ENCODE measurements around the gene CMIP.

Gene CMIP

GRCh38 chr16:81526199-81526598 is 81.6 kb downstream of the CMIP start:
- WGBS, 2 experiments, result 94 to 97% methylated on average over 1 to 4 of the region's 4 CpGs
- H3K4me3 ChIP-seq (ENCODE audit: insufficient read depth, low read depth, low read length), result no peak overlapping the region
- no peaks in the 10 kb centered on the region for H3K27me3 ChIP-seq (ENCODE audit: control insufficient read depth, insufficient read depth, low read length, poor library complexity, severe bottlenecking)
- H3K36me3 ChIP-seq (ENCODE audit: control insufficient read depth, insufficient read depth, low read length), result no peaks in the 10 kb centered on the region
- H3K4me1 ChIP-seq (ENCODE audit: control insufficient read depth, insufficient read depth, low read length), result no peaks in the 10 kb centered on the region
- no peak overlapping the region for H3K27ac ChIP-seq (ENCODE audit: insufficient read depth, low read depth, low read length, poor library complexity, severe bottlenecking)
- no peaks in the 10 kb centered on the region for H3K9me3 ChIP-seq (ENCODE audit: control insufficient read depth, low read length)

- no peaks in the 10 kb centered on the region for H3K4me1 ChIP-seq (ENCODE audit: control insufficient read depth, insufficient read depth, low read length)
- H3K36me3 ChIP-seq (ENCODE audit: control insufficient read depth, insufficient read depth, low read length), result no peaks in the 10 kb centered on the region
- WGBS, 2 experiments, result 94 to 96% methylated on average over 9 of the region's 9 CpGs
- no peak overlapping the region for H3K4me3 ChIP-seq (ENCODE audit: insufficient read depth, low read depth, low read length)
- H3K27me3 ChIP-seq (ENCODE audit: control insufficient read depth, insufficient read depth, low read length, poor library complexity, severe bottlenecking), result no peaks in the 10 kb centered on the region
- H3K9me3 ChIP-seq (ENCODE audit: control insufficient read depth, low read length), result no peaks in the 10 kb centered on the region
- H3K27ac ChIP-seq (ENCODE audit: insufficient read depth, low read depth, low read length, poor library complexity, severe bottlenecking), result no peak overlapping the region
Observed at GRCh38 chr16:81526935-81527334, 82.3 kb downstream of the CMIP start.

- H3K9me3 ChIP-seq (ENCODE audit: control insufficient read depth, low read length), result no peaks in the 10 kb centered on the region
- no peaks in the 10 kb centered on the region for H3K27me3 ChIP-seq (ENCODE audit: control insufficient read depth, insufficient read depth, low read length, poor library complexity, severe bottlenecking)
- no peaks in the 10 kb centered on the region for H3K4me1 ChIP-seq (ENCODE audit: control insufficient read depth, insufficient read depth, low read length)
- no peaks in the 10 kb centered on the region for H3K36me3 ChIP-seq (ENCODE audit: control insufficient read depth, insufficient read depth, low read length)
- WGBS, 2 experiments, result 97 to 99% methylated on average over 7 of the region's 7 CpGs
- H3K27ac ChIP-seq (ENCODE audit: insufficient read depth, low read depth, low read length, poor library complexity, severe bottlenecking), result no peak overlapping the region
- no peak overlapping the region for H3K4me3 ChIP-seq (ENCODE audit: insufficient read depth, low read depth, low read length)
Observed at GRCh38 chr16:81527477-81528178, 83.0 kb downstream of the CMIP start.

- Histone ChIP-seq H3K27me3 (ENCODE audit: control insufficient read depth, insufficient read depth, low read length, poor library complexity, severe bottlenecking) (no peaks in the 10 kb centered on the region), H3K27ac (ENCODE audit: insufficient read depth, low read depth, low read length, poor library complexity, severe bottlenecking) (no peak overlapping the region), H3K36me3 (ENCODE audit: control insufficient read depth, insufficient read depth, low read length) (no peaks in the 10 kb centered on the region), H3K4me1 (ENCODE audit: control insufficient read depth, insufficient read depth, low read length) (no peaks in the 10 kb centered on the region), H3K4me3 (ENCODE audit: insufficient read depth, low read depth, low read length) (no peak overlapping the region), H3K9me3 (ENCODE audit: control insufficient read depth, low read length) (no peaks in the 10 kb centered on the region)
- WGBS, 2 experiments, result 97% methylated on average over 2 of the region's 2 CpGs
Observed at GRCh38 chr16:81528256-81528655, 83.6 kb downstream of the CMIP start.

GRCh38 chr16:81530296-81530721 is 85.7 kb downstream of the CMIP start:
- Histone ChIP-seq H3K27me3 (ENCODE audit: control insufficient read depth, insufficient read depth, low read length, poor library complexity, severe bottlenecking) (no peaks in the 10 kb centered on the region), H3K4me3 (ENCODE audit: insufficient read depth, low read depth, low read length) (no peak overlapping the region), H3K36me3 (ENCODE audit: control insufficient read depth, insufficient read depth, low read length) (no peaks in the 10 kb centered on the region), H3K4me1 (ENCODE audit: control insufficient read depth, insufficient read depth, low read length) (no peaks in the 10 kb centered on the region), H3K9me3 (ENCODE audit: control insufficient read depth, low read length) (no peaks in the 10 kb centered on the region), H3K27ac (ENCODE audit: insufficient read depth, low read depth, low read length, poor library complexity, severe bottlenecking) (no peak overlapping the region)
- WGBS, 2 experiments, result 93 to 94% methylated on average over 16 of the region's 16 CpGs

- Histone ChIP-seq H3K9me3 (ENCODE audit: control insufficient read depth, low read length) (no peaks in the 10 kb centered on the region), H3K4me1 (ENCODE audit: control insufficient read depth, insufficient read depth, low read length) (no peaks in the 10 kb centered on the region), H3K36me3 (ENCODE audit: control insufficient read depth, insufficient read depth, low read length) (no peaks in the 10 kb centered on the region), H3K27me3 (ENCODE audit: control insufficient read depth, insufficient read depth, low read length, poor library complexity, severe bottlenecking) (no peaks in the 10 kb centered on the region), H3K4me3 (ENCODE audit: insufficient read depth, low read depth, low read length) (no peak overlapping the region), H3K27ac (ENCODE audit: insufficient read depth, low read depth, low read length, poor library complexity, severe bottlenecking) (no peak overlapping the region)
- 90 to 91% methylated on average over 12 of the region's 12 CpGs for WGBS, 2 experiments
Observed at GRCh38 chr16:81530814-81531213, 86.2 kb downstream of the CMIP start.

GRCh38 chr16:81531419-81531821 is 86.8 kb downstream of the CMIP start:
- Histone ChIP-seq H3K36me3 (ENCODE audit: control insufficient read depth, insufficient read depth, low read length) (no peaks in the 10 kb centered on the region), H3K4me1 (ENCODE audit: control insufficient read depth, insufficient read depth, low read length) (no peaks in the 10 kb centered on the region), H3K27ac (ENCODE audit: insufficient read depth, low read depth, low read length, poor library complexity, severe bottlenecking) (no peak overlapping the region), H3K27me3 (ENCODE audit: control insufficient read depth, insufficient read depth, low read length, poor library complexity, severe bottlenecking) (no peaks in the 10 kb centered on the region), H3K4me3 (ENCODE audit: insufficient read depth, low read depth, low read length) (no peak overlapping the region), H3K9me3 (ENCODE audit: control insufficient read depth, low read length) (no peaks in the 10 kb centered on the region)
- WGBS, 2 experiments, result 93% methylated on average over 11 of the region's 11 CpGs

GRCh38 chr16:81532491-81533174 is 88.0 kb downstream of the CMIP start:
- Histone ChIP-seq H3K27me3 (ENCODE audit: control insufficient read depth, insufficient read depth, low read length, poor library complexity, severe bottlenecking) (no peaks in the 10 kb centered on the region), H3K4me3 (ENCODE audit: insufficient read depth, low read depth, low read length) (no peak overlapping the region), H3K27ac (ENCODE audit: insufficient read depth, low read depth, low read length, poor library complexity, severe bottlenecking) (no peak overlapping the region), H3K9me3 (ENCODE audit: control insufficient read depth, low read length) (no peaks in the 10 kb centered on the region), H3K4me1 (ENCODE audit: control insufficient read depth, insufficient read depth, low read length) (no peaks in the 10 kb centered on the region), H3K36me3 (ENCODE audit: control insufficient read depth, insufficient read depth, low read length) (no peaks in the 10 kb centered on the region)
- WGBS, 2 experiments, result 93% methylated on average over 19 of the region's 19 CpGs

GRCh38 chr16:81533175-81533507 is 88.5 kb downstream of the CMIP start:
- Histone ChIP-seq H3K36me3 (ENCODE audit: control insufficient read depth, insufficient read depth, low read length) (no peaks in the 10 kb centered on the region), H3K9me3 (ENCODE audit: control insufficient read depth, low read length) (no peaks in the 10 kb centered on the region), H3K27me3 (ENCODE audit: control insufficient read depth, insufficient read depth, low read length, poor library complexity, severe bottlenecking) (no peaks in the 10 kb centered on the region), H3K27ac (ENCODE audit: insufficient read depth, low read depth, low read length, poor library complexity, severe bottlenecking) (no peak overlapping the region), H3K4me3 (ENCODE audit: insufficient read depth, low read depth, low read length) (no peak overlapping the region), H3K4me1 (ENCODE audit: control insufficient read depth, insufficient read depth, low read length) (no peaks in the 10 kb centered on the region)
- WGBS, 2 experiments, result 79% methylated on average over 3 of the region's 3 CpGs

- H3K9me3 ChIP-seq (ENCODE audit: control insufficient read depth, low read length), result no peaks in the 10 kb centered on the region
- no peaks in the 10 kb centered on the region for H3K27me3 ChIP-seq (ENCODE audit: control insufficient read depth, insufficient read depth, low read length, poor library complexity, severe bottlenecking)
- no peak overlapping the region for H3K4me3 ChIP-seq (ENCODE audit: insufficient read depth, low read depth, low read length)
- H3K27ac ChIP-seq (ENCODE audit: insufficient read depth, low read depth, low read length, poor library complexity, severe bottlenecking), result no peak overlapping the region
- H3K36me3 ChIP-seq (ENCODE audit: control insufficient read depth, insufficient read depth, low read length), result no peaks in the 10 kb centered on the region
- H3K4me1 ChIP-seq (ENCODE audit: control insufficient read depth, insufficient read depth, low read length), result peaks cover 10% of the 10 kb centered on the region
- WGBS, 2 experiments, result 93 to 94% methylated on average over 10 of the region's 10 CpGs
Observed at GRCh38 chr16:81535679-81536360, 91.2 kb downstream of the CMIP start.
